Measurements from ENCODE around the gene FBXO42.

Gene FBXO42

GRCh38 chr1:16376971-16377370 lies 24.7 kb upstream of the FBXO42 start:
- Histone ChIP-seq H3K27ac (no peak overlapping the region), H3K36me3 (peaks cover 21 to 83% (median 65%) of the 10 kb centered on the region in 11 experiments; a peak in 21 of 22 replicates), H3K4me1 (peaks cover 27 to 61% (median 55%) of the 10 kb centered on the region in 10 experiments), H3K9ac (no peak overlapping the region), H3K4me2 (no peak overlapping the region; a peak in 1 of 22 replicates), H3K9me3 (replicated peaks in 1 of 11) (no peaks in the 10 kb centered on the region), H3K27me3 (no peaks in the 10 kb centered on the region), H4K20me1 (peaks cover 100% of the 10 kb centered on the region in 11 experiments), H3K4me3 (no peak overlapping the region)
- no peak for TF ChIP-seq Cebpa-rat (IDR thresholded peaks at IDR 0.05)

GRCh38 chr1:16375521-16376340 lies 23.5 kb upstream of the FBXO42 start:
- Histone ChIP-seq H3K4me1 (peaks cover 32 to 71% (median 64%) of the 10 kb centered on the region in 10 experiments), H3K36me3 (peaks cover 21 to 75% (median 58%) of the 10 kb centered on the region in 11 experiments; a peak in 20 of 22 replicates), H3K4me2 (peak overlapping the region in 10 of 11 experiments; percentile 3 to 73 (median 34); a peak in 12 of 22 replicates), H3K4me3 (no peak overlapping the region), H3K9me3 (replicated peaks in 1 of 11) (no peaks in the 10 kb centered on the region), H4K20me1 (peaks cover 98 to 100% (median 100%) of the 10 kb centered on the region in 11 experiments), H3K9ac (peak overlapping the region in 6 of 11 experiments; percentile 9 to 41 (median 20); a peak in 4 of 22 replicates), H3K27ac (peak overlapping the region in 2 of 11 experiments; percentile 21 to 29; a peak in 3 of 22 replicates), H3K27me3 (no peaks in the 10 kb centered on the region)
- no peak for TF ChIP-seq Cebpa-rat (IDR thresholded peaks at IDR 0.05)

GRCh38 chr1:16374266-16374665 lies 22.0 kb upstream of the FBXO42 start:
- Histone ChIP-seq H3K36me3 (peaks cover 19 to 68% (median 49%) of the 10 kb centered on the region in 11 experiments; a peak in 20 of 22 replicates), H3K4me2 (peak overlapping the region in 7 of 11 experiments; percentile 9 to 73 (median 33); a peak in 13 of 22 replicates), H3K4me3 (no peak overlapping the region), H3K27me3 (no peaks in the 10 kb centered on the region), H3K9me3 (replicated peaks in 1 of 11) (no peaks in the 10 kb centered on the region), H3K4me1 (peaks cover 47 to 81% (median 75%) of the 10 kb centered on the region in 10 experiments), H4K20me1 (peaks cover 98 to 100% (median 100%) of the 10 kb centered on the region in 11 experiments), H3K9ac (peak overlapping the region in 3 of 11 experiments; percentile 21 to 59 (median 37); a peak in 3 of 22 replicates), H3K27ac (0 out of 22 replicates have a peak overlapping the region, but pooled peaks of 1 of the 11 experiments have one; percentile 6)
- TF ChIP-seq Cebpa-rat (IDR thresholded peaks at IDR 0.05), result no peak

- Histone ChIP-seq H3K4me1 (peaks cover 53 to 87% (median 81%) of the 10 kb centered on the region in 10 experiments), H3K36me3 (peaks cover 9 to 53% (median 37%) of the 10 kb centered on the region in 11 experiments; a peak in 19 of 22 replicates), H3K27ac (no peak overlapping the region), H3K9me3 (replicated peaks in 1 of 11) (no peaks in the 10 kb centered on the region), H3K4me3 (no peak overlapping the region), H3K4me2 (peak overlapping the region in 6 of 11 experiments; percentile 7 to 95 (median 71); a peak in 9 of 22 replicates), H4K20me1 (peaks cover 97 to 100% (median 100%) of the 10 kb centered on the region in 11 experiments), H3K9ac (0 out of 22 replicates have a peak overlapping the region, but pooled peaks of 1 of the 11 experiments have one; percentile 34), H3K27me3 (no peaks in the 10 kb centered on the region)
- no peak for TF ChIP-seq Cebpa-rat (IDR thresholded peaks at IDR 0.05)
Measured at GRCh38 chr1:16372535-16373285, 20.4 kb upstream of the FBXO42 start.

GRCh38 chr1:16371725-16372124 lies 19.4 kb upstream of the FBXO42 start:
- Histone ChIP-seq H3K4me2 (peak overlapping the region in 10 of 11 experiments; percentile 24 to 98 (median 64); a peak in 20 of 22 replicates), H3K27me3 (no peaks in the 10 kb centered on the region), H4K20me1 (peaks cover 87 to 95% (median 90%) of the 10 kb centered on the region in 11 experiments), H3K4me3 (no peak overlapping the region), H3K27ac (peak overlapping the region in 1 of 11 experiments; percentile 35; a peak in 2 of 22 replicates), H3K36me3 (peaks cover 9 to 46% (median 37%) of the 10 kb centered on the region in 11 experiments; a peak in 18 of 22 replicates), H3K9ac (peak overlapping the region in 1 of 11 experiments; percentile 34; a peak in 1 of 22 replicates), H3K4me1 (peaks cover 44 to 81% (median 74%) of the 10 kb centered on the region in 10 experiments), H3K9me3 (replicated peaks in 1 of 11) (no peaks in the 10 kb centered on the region)
- TF ChIP-seq Cebpa-rat (IDR thresholded peaks at IDR 0.05), result no peak

- H3K4me2 ChIP-seq, result peak overlapping the region; percentile 80 to 98 (median 92)
Measured at GRCh38 chr1:16369821-16370220, 17.5 kb upstream of the FBXO42 start.

GRCh38 chr1:16367968-16368890 lies 15.9 kb upstream of the FBXO42 start:
- Histone ChIP-seq H3K27ac (peak overlapping the region; percentile 94 to 98 (median 96)), H4K20me1 (peaks cover 52 to 60% (median 55%) of the 10 kb centered on the region in 11 experiments; a peak in 21 of 22 replicates), H3K9me3 (replicated peaks in 1 of 11) (no peaks in the 10 kb centered on the region), H3K27me3 (no peaks in the 10 kb centered on the region), H3K4me1 (peaks cover 52 to 83% (median 79%) of the 10 kb centered on the region in 10 experiments), H3K9ac (peak overlapping the region; percentile 94 to 99 (median 96)), H3K36me3 (peaks cover 5 to 26% (median 17%) of the 10 kb centered on the region in 11 experiments; a peak in 18 of 22 replicates), H3K4me3 (peak overlapping the region; percentile 73 to 88 (median 83)), H3K4me2 (peak overlapping the region; percentile 80 to 98 (median 92))
- no peak for TF ChIP-seq Cebpa-rat (IDR thresholded peaks at IDR 0.05)

More at GRCh38 chr1:16369821-16370220, 17.5 kb upstream of the FBXO42 start:
- peaks cover 5 to 38% (median 30%) of the 10 kb centered on the region in 11 experiments; a peak in 18 of 22 replicates for H3K36me3 ChIP-seq
- no peak for TF ChIP-seq Cebpa-rat (IDR thresholded peaks at IDR 0.05)
- no peaks in the 10 kb centered on the region for H3K9me3 ChIP-seq (replicated peaks in 1 of 11)
- H3K9ac ChIP-seq, result 0 out of 22 replicates have a peak overlapping the region, but pooled peaks of 2 of the 11 experiments have one; percentile 11 to 37
- peaks cover 68 to 76% (median 71%) of the 10 kb centered on the region in 11 experiments for H4K20me1 ChIP-seq
- peaks cover 44 to 82% (median 77%) of the 10 kb centered on the region in 10 experiments for H3K4me1 ChIP-seq
- no peak overlapping the region for H3K4me3 ChIP-seq
- no peak overlapping the region for H3K27ac ChIP-seq
- no peaks in the 10 kb centered on the region for H3K27me3 ChIP-seq
